Skeletal muscle satellite cell (primary cell): Measurements from ENCODE around the gene OR10H4.

Experiments used
- H3K27me3 ChIP-seq: 2 replicates; pipeline ENCODE4 v1.7.0; 2013; ENCODE audit warnings: low read length; ENCODE audit not compliant: control insufficient read depth, insufficient read depth
- H3K36me3 ChIP-seq: 2 replicates; pipeline ENCODE4 v1.7.0; 2013; ENCODE audit warnings: mild to moderate bottlenecking, control low read depth, low read length; ENCODE audit not compliant: insufficient read depth
- H3K4me1 ChIP-seq: 2 replicates; pipeline ENCODE4 v1.7.0; 2013; ENCODE audit warnings: low read length; ENCODE audit not compliant: control insufficient read depth, insufficient read depth
- H3K4me2 ChIP-seq: 2 replicates; pipeline ENCODE4 v1.7.0; 2013; ENCODE audit warnings: mild to moderate bottlenecking, low read length
- H3K4me3 ChIP-seq: 2 replicates; pipeline ENCODE4 v1.7.0; 2013; ENCODE audit warnings: low read length
- H3K9ac ChIP-seq: 2 replicates; pipeline ENCODE4 v1.7.0; 2013; ENCODE audit warnings: mild to moderate bottlenecking, low read depth, low read length, moderate library complexity
- H3K9me3 ChIP-seq: replicated peaks from 2 replicates; pipeline ENCODE4 v1.7.0; 2013; ENCODE audit warnings: mild to moderate bottlenecking, control low read depth, low read length

The OR10H4 gene

GRCh38 chr19:15989889-15990288, 41.1 kb downstream of the OR10H4 start:
- Histone ChIP-seq H3K27me3 (no peaks in the 10 kb centered on the region), H3K36me3 (no peaks in the 10 kb centered on the region), H3K4me1 (no peaks in the 10 kb centered on the region), H3K9ac (no peak overlapping the region), H3K4me2 (no peak overlapping the region), H3K4me3 (no peak overlapping the region), H3K9me3 (no peaks in the 10 kb centered on the region)

- Histone ChIP-seq H3K4me3 (no peak overlapping the region), H3K36me3 (no peaks in the 10 kb centered on the region), H3K9ac (no peak overlapping the region), H3K9me3 (no peaks in the 10 kb centered on the region), H3K27me3 (no peaks in the 10 kb centered on the region), H3K4me1 (no peaks in the 10 kb centered on the region), H3K4me2 (no peak overlapping the region)
Observed at GRCh38 chr19:15991602-15992001, 42.8 kb downstream of the OR10H4 start.

GRCh38 chr19:15992014-15992413, 43.2 kb downstream of the OR10H4 start:
- Histone ChIP-seq H3K9ac (no peak overlapping the region), H3K27me3 (no peaks in the 10 kb centered on the region), H3K36me3 (no peaks in the 10 kb centered on the region), H3K4me2 (no peak overlapping the region), H3K4me3 (no peak overlapping the region), H3K9me3 (no peaks in the 10 kb centered on the region), H3K4me1 (no peaks in the 10 kb centered on the region)

GRCh38 chr19:15995536-15995935, 46.7 kb downstream of the OR10H4 start:
- Histone ChIP-seq H3K4me3 (no peak overlapping the region), H3K4me2 (no peak overlapping the region), H3K9me3 (no peaks in the 10 kb centered on the region), H3K4me1 (no peaks in the 10 kb centered on the region), H3K9ac (no peak overlapping the region), H3K36me3 (no peaks in the 10 kb centered on the region), H3K27me3 (peaks cover 4% of the 10 kb centered on the region)

- Histone ChIP-seq H3K4me3 (no peak overlapping the region), H3K4me2 (no peak overlapping the region), H3K9ac (no peak overlapping the region), H3K9me3 (no peaks in the 10 kb centered on the region), H3K4me1 (no peaks in the 10 kb centered on the region), H3K27me3 (peaks cover 4% of the 10 kb centered on the region), H3K36me3 (no peaks in the 10 kb centered on the region)
Observed at GRCh38 chr19:15998166-15998565, 49.4 kb downstream of the OR10H4 start.
